GM03348 (cell line): ENCODE results near the gene NBPF9.
"Not testable (repeated sequence)": the region's sequence is repeated elsewhere in the genome, so short reads cannot be mapped to it uniquely, and the experiment has no call there.

Experiments used
- DNase-seq: peaks from one replicate; pipeline ENCODE4 v3.0.0; 2012; ENCODE audit warnings: low spot score

Gene NBPF9

DNA sequence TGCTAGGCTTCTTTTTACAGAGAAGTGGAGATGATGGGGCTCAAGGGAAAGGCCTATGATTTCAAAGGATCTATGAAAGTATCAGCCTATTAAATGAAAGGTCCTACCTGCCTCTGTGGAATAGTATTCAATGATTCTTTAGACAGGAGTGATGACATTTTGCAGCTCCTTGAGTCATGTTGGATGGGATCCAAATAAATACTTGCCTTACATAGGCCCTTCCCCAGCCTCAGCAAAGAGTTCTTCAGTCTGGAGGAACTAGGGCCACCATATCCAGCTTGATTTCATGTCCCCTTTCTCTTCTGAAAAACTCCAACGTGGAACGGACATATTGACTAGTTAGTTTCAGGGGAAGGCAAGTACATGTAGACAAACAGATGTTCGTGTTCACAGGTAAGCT is 87.8 kb downstream of the NBPF9 start:
- not testable (repeated sequence) for DNase-seq

GRCh38 chr1:149013513-149013912 is 89.8 kb downstream of the NBPF9 start:
- not testable (repeated sequence) for DNase-seq

DNA sequence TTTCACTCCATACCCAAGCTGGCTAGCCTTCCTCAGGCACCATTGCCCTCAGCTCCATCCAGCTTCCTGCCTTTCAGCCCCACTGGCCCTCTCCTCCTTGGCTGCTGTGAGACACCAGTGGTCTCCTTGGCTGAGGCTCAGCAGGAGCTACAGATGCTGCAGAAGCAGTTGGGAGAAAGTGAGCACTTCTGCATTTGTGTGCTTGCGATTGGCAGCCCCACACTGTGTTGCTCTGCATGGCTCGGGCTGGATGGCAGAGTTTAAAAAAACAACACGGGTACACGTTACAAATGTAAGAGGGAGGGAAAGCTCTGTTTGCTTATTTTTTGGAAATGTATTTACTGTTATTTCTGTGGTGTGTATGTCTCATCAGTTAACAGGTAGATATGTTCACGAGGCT is 90.8 kb downstream of the NBPF9 start:
- DNase-seq = not testable (repeated sequence)

DNA sequence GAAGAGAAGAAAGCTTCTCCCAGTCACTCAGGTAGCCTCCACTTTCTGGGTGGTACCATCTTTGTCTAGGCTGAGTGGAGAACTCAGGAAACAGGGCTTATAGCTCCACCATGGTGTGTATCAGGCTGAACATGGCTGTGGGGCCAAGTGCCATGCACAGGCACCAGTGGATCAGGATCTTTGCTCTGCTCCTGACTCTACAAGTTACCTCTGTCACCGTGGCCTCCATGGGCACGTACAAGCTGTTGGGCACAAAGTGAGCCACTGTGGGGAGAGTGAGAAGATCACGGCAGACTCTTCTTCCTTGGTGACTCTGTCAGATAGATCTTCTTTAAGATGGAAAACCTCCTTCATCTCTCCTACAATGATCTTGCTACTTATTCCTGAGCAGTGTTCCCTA is 93.6 kb downstream of the NBPF9 start:
- not testable (repeated sequence) for DNase-seq

- not testable (repeated sequence) for DNase-seq
Observed at GRCh38 chr1:149008769-149009168, 94.6 kb downstream of the NBPF9 start.

GRCh38 chr1:149008326-149008725 is 95.0 kb downstream of the NBPF9 start:
- not testable (repeated sequence) for DNase-seq
